Breast epithelium (tissue), 4 donors: ENCODE data around the gene SOST. TPM values are rescaled to one million over a fixed set of nuclear protein-coding genes. Genes with fewer than 3 reads are reported as not detected.

Experiments
- DNase-seq, 2 donors: peaks; one replicate each; pipeline ENCODE4 v3.0.0-alpha.2; 2019; ENCODE audit warnings: low spot score in 2 of 2
- H3K27ac ChIP-seq, 2 donors: fragments of 200-600 bp; sonication (generic) in 1 of 2; one replicate each; pipeline ENCODE4 v1.5.1; 2016 to 2019; ENCODE audit warnings: mild to moderate bottlenecking in 1 of 2
- H3K27me3 ChIP-seq, 2 donors: fragments of 200-600 bp; sonication (generic) in 1 of 2; one replicate each; pipeline versions ENCODE4 v1.5.1 to v1.6.0; 2017 to 2019; ENCODE audit warnings: control low read depth in 1 of 2, mild to moderate bottlenecking in 1 of 2
- H3K36me3 ChIP-seq: fragments of 200-600 bp; one replicate; pipeline ENCODE4 v1.5.1; 2019
- H3K4me1 ChIP-seq, 2 donors: fragments of 200-600 bp; sonication (generic); one replicate each; pipeline ENCODE4 v1.5.1; 2016 to 2019; ENCODE audit warnings: control low read depth in 1 of 2
- H3K4me3 ChIP-seq, 3 donors: fragments of 200-600 bp; sonication (generic); 1 replicate in 2 of 3; 2 replicates in 1 of 3; pipeline ENCODE4 v1.5.1; 2016 to 2019; ENCODE audit warnings: mild to moderate bottlenecking in 3 of 3, moderate library complexity in 2 of 3
- H3K9me3 ChIP-seq, 2 donors: fragments of 200-600 bp; sonication (generic) in 1 of 2; one replicate each; pipeline ENCODE4 v1.5.1; 2016 to 2019; ENCODE audit warnings: control low read depth in 1 of 2
- POLR2A ChIP-seq: fragments of 450-650 bp; IDR thresholded peaks from one replicate; pipeline ENCODE4 v1.6.1; 2016; ENCODE audit warnings: antibody characterized with exemption, mild to moderate bottlenecking, moderate library complexity
- POLR2AphosphoS5 ChIP-seq, 3 donors: sonication (generic); formaldehyde crosslinking; IDR thresholded peaks; one replicate each; pipeline ENCODE4 v1.6.1; 2017; ENCODE audit warnings: antibody characterized with exemption in 3 of 3
- intact Hi-C: fragments of 100-400 bp; cut with DNase I; formaldehyde crosslinking; loops from one replicate; pipeline ENCODE4 v1.15.1; 2023; ENCODE audit warnings: low total_unique reads
- total RNA-seq, 3 donors: library from RNA; depleted of rRNA; stranded (reverse); fragments of >200 nt; gene quantifications; one replicate each; pipeline ENCODE4 v1.1.0, GENCODE V29; 2016
- TF ChIP-seq, protein P1 (sequence below), 3 donors: fragments of 450-650 bp; IDR thresholded peaks; one replicate each; pipeline ENCODE4 v1.5.1; 2016 to 2017; ENCODE audit warnings: antibody characterized with exemption in 3 of 3, mild to moderate bottlenecking in 3 of 3, moderate library complexity in 3 of 3

The SOST gene
- total RNA-seq, 3 donors from 2014 or later, result not detected

DNA sequence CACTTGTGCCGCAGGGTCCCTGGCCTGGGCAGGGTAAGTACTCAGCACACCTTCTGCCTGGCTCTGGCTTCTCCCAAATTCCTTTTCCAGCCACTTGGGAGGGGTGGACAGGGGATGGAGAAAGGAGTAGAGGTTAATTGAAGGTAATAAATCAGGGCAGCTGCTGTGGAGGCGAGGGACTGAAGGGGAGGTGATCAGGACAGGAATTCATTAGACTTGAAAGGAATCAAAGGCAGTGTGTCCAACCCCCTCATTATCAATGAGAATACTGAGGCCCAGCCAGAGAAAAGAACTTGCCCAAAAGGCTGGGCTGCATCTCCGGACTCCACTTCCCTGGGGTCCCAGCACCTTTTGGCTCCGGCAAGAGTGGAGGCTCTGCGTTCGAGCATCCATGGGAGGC lies 2.4 kb downstream of the SOST start:
- DNase-seq, result no peak
- Histone ChIP-seq H3K4me3 (no peak overlapping the region), H3K27me3 (peaks cover 0 to 42% of the 10 kb centered on the region in 2 donors), H3K36me3 (no peaks in the 10 kb centered on the region), H3K4me1 (no peaks in the 10 kb centered on the region), H3K9me3 (no peaks in the 10 kb centered on the region), H3K27ac (no peak overlapping the region)
- TF ChIP-seq, protein P1, sequence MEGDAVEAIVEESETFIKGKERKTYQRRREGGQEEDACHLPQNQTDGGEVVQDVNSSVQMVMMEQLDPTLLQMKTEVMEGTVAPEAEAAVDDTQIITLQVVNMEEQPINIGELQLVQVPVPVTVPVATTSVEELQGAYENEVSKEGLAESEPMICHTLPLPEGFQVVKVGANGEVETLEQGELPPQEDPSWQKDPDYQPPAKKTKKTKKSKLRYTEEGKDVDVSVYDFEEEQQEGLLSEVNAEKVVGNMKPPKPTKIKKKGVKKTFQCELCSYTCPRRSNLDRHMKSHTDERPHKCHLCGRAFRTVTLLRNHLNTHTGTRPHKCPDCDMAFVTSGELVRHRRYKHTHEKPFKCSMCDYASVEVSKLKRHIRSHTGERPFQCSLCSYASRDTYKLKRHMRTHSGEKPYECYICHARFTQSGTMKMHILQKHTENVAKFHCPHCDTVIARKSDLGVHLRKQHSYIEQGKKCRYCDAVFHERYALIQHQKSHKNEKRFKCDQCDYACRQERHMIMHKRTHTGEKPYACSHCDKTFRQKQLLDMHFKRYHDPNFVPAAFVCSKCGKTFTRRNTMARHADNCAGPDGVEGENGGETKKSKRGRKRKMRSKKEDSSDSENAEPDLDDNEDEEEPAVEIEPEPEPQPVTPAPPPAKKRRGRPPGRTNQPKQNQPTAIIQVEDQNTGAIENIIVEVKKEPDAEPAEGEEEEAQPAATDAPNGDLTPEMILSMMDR (IDR thresholded peaks at IDR 0.05), result no peak
- TF ChIP-seq POLR2A (no peak), POLR2AphosphoS5 (IDR thresholded peaks at IDR 0.05) (no peak)
- intact Hi-C loops, result loop anchor here (5.0 to 10.0 kb wide), 2 partner anchors 64 to 191 kb away; no protein-coding TSS in a partner anchor

- TF ChIP-seq POLR2AphosphoS5 (IDR thresholded peaks at IDR 0.05) (no peak), POLR2A (no peak)
- TF ChIP-seq, protein P1 (IDR thresholded peaks at IDR 0.05), result no peak
- Histone ChIP-seq H3K27me3 (peaks cover 0 to 42% of the 10 kb centered on the region in 2 donors), H3K9me3 (no peaks in the 10 kb centered on the region), H3K4me3 (peak overlapping the region in 2 of 3 donors; percentile 27 to 55), H3K27ac (no peak overlapping the region), H3K4me1 (no peaks in the 10 kb centered on the region), H3K36me3 (no peaks in the 10 kb centered on the region)
- intact Hi-C loops, result loop anchor here (5.0 to 10.0 kb wide), 2 partner anchors 63 to 191 kb away; no protein-coding TSS in a partner anchor
- no peak for DNase-seq
These were observed 3.2 kb downstream of the SOST start for GRCh38 chr17:43755389-43755875.

GRCh38 chr17:43754947-43755346 lies 3.6 kb downstream of the SOST start:
- no peaks in the 10 kb centered on the region for H3K4me1 ChIP-seq
- no peak for TF ChIP-seq POLR2AphosphoS5 (IDR thresholded peaks at IDR 0.05)
- no peak for TF ChIP-seq POLR2A
- TF ChIP-seq, protein P1 (IDR thresholded peaks at IDR 0.05), result no peak
- peaks cover 0 to 42% of the 10 kb centered on the region in 2 donors for H3K27me3 ChIP-seq
- intact Hi-C loops, result loop anchor here (5.0 to 10.0 kb wide), 3 partner anchors 63 to 1082 kb away; no protein-coding TSS in a partner anchor
- no peaks in the 10 kb centered on the region for H3K9me3 ChIP-seq
- H3K4me3 ChIP-seq, result peak overlapping the region in 2 of 3 donors; percentile 27 to 55
- no peak for DNase-seq
- H3K27ac ChIP-seq, result no peak overlapping the region
- H3K36me3 ChIP-seq, result no peaks in the 10 kb centered on the region

- H3K4me1 ChIP-seq, result no peaks in the 10 kb centered on the region
- peaks cover 0 to 40% of the 10 kb centered on the region in 2 donors for H3K27me3 ChIP-seq
- H3K27ac ChIP-seq, result no peak overlapping the region
- intact Hi-C loops, result loop anchor here (5.0 to 10.0 kb wide), 2 partner anchors 189 to 1084 kb away; no protein-coding TSS in a partner anchor
- no peak for DNase-seq
- TF ChIP-seq, protein P1 (IDR thresholded peaks at IDR 0.05), result no peak
- no peak for TF ChIP-seq POLR2A
- TF ChIP-seq POLR2AphosphoS5 (IDR thresholded peaks at IDR 0.05), result no peak
- H3K9me3 ChIP-seq, result no peaks in the 10 kb centered on the region
- no peak overlapping the region for H3K4me3 ChIP-seq
- H3K36me3 ChIP-seq, result no peaks in the 10 kb centered on the region
These were observed 5.0 kb downstream of the SOST start for GRCh38 chr17:43753493-43754129.

- Histone ChIP-seq H3K4me1 (no peaks in the 10 kb centered on the region), H3K27ac (no peak overlapping the region), H3K36me3 (no peaks in the 10 kb centered on the region), H3K4me3 (no peak overlapping the region), H3K27me3 (peaks cover 0 to 12% of the 10 kb centered on the region in 2 donors), H3K9me3 (no peaks in the 10 kb centered on the region)
- no peak for DNase-seq
- TF ChIP-seq POLR2AphosphoS5 (IDR thresholded peaks at IDR 0.05), result no peak
- TF ChIP-seq, protein P1 (IDR thresholded peaks at IDR 0.05), result no peak
- TF ChIP-seq POLR2A, result no peak
- intact Hi-C loops, result loop anchor here (5.0 to 10.0 kb wide), 2 partner anchors 185 to 1087 kb away; no protein-coding TSS in a partner anchor
These were observed 8.4 kb downstream of the SOST start for GRCh38 chr17:43750153-43750552.
